CD4-positive, alpha-beta T cell treated with Interleukin-1 beta for 1 hour (primary cell): ENCODE measurements around the gene MAP3K7CL.
A peak's percentile ranks its signal among the peaks of the same experiment; 100 is the strongest.
"Not testable (repeated sequence)": the region's sequence is repeated elsewhere in the genome, so short reads cannot be mapped to it uniquely, and the experiment has no call there.

Experiments
- DNase-seq, 2 donors: peaks; one replicate each; pipeline ENCODE4 v3.0.0-alpha.2; 2020 to 2022

Gene MAP3K7CL

GRCh38 chr21:29135481-29135880 lies 5.0 kb downstream of the MAP3K7CL start:
- DNase-seq: no peak

- DNase-seq: no peak
Measured at GRCh38 chr21:29136033-29136432, 5.6 kb downstream of the MAP3K7CL start.

- DNase-seq: no peak
Measured at GRCh38 chr21:29144736-29145353, 14.4 kb downstream of the MAP3K7CL start.

- DNase-seq: no peak
Measured at GRCh38 chr21:29145354-29145782, 14.9 kb downstream of the MAP3K7CL start.

GRCh38 chr21:29145852-29146453 lies 15.5 kb downstream of the MAP3K7CL start:
- no peak for DNase-seq

GRCh38 chr21:29146726-29147125 lies 16.3 kb downstream of the MAP3K7CL start:
- DNase-seq: no peak

- DNase-seq: no peak
Measured at GRCh38 chr21:29148530-29148929, 18.1 kb downstream of the MAP3K7CL start.

GRCh38 chr21:29149808-29150425 lies 19.5 kb downstream of the MAP3K7CL start:
- DNase-seq: no peak

GRCh38 chr21:29151931-29152330 lies 21.5 kb downstream of the MAP3K7CL start:
- no peak for DNase-seq

GRCh38 chr21:29152916-29153315 lies 22.5 kb downstream of the MAP3K7CL start:
- DNase-seq: no peak

- no peak for DNase-seq
Measured at GRCh38 chr21:29154270-29154669, 23.8 kb downstream of the MAP3K7CL start.

GRCh38 chr21:29155118-29155932 lies 24.9 kb downstream of the MAP3K7CL start:
- no peak for DNase-seq

- DNase-seq: no peak
Measured at GRCh38 chr21:29155933-29156260, 25.5 kb downstream of the MAP3K7CL start.

- no peak for DNase-seq
Measured at GRCh38 chr21:29157080-29157479, 26.6 kb downstream of the MAP3K7CL start.

- DNase-seq: peak in 1 of 2 donors; percentile 2
Measured at GRCh38 chr21:29159842-29160241, 29.4 kb downstream of the MAP3K7CL start.

- peak in 1 of 2 donors; percentile 65 for DNase-seq
Measured at GRCh38 chr21:29162825-29163224, 32.4 kb downstream of the MAP3K7CL start.

GRCh38 chr21:29163341-29164115 lies 33.1 kb downstream of the MAP3K7CL start:
- peak in 1 of 2 donors; percentile 17 for DNase-seq

- DNase-seq: peak in 1 of 2 donors; percentile 18
Measured at GRCh38 chr21:29164323-29164942, 34.0 kb downstream of the MAP3K7CL start.

GRCh38 chr21:29166323-29166722 lies 35.9 kb downstream of the MAP3K7CL start:
- DNase-seq: peak in 1 of 2 donors; percentile 10

GRCh38 chr21:29166853-29167252 lies 36.4 kb downstream of the MAP3K7CL start:
- DNase-seq: no peak

GRCh38 chr21:29167481-29167880 lies 37.0 kb downstream of the MAP3K7CL start:
- DNase-seq: not testable (repeated sequence)

- DNase-seq: no peak
Measured at GRCh38 chr21:29168891-29169315, 38.5 kb downstream of the MAP3K7CL start.
